ENCODE results near the gene SRRM5.
"Not testable (repeated sequence)": the region's sequence is repeated elsewhere in the genome, so short reads cannot be mapped to it uniquely, and the experiment has no call there.

SRRM5 gene

DNA sequence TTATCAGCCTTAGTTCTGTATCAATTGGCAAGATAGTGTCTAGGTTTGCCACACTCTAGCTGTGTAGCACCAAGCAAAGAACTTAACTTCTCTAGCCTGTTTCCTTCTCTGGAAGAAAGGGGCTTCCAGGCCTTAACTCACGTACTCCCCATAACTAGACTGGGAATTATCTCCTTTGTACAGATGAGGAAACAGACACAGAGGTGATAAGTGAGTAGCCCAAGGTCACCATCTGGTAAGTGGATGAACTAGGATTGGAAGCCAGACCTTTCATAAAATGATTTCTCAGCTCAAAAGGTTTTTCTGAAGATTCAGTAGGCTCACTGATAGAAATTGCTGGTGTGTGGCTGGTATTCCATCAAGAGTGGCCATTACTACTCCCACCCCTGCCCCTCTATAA lies 4.4 kb downstream of the SRRM5 start:
- no peak for DNase-seq

DNA sequence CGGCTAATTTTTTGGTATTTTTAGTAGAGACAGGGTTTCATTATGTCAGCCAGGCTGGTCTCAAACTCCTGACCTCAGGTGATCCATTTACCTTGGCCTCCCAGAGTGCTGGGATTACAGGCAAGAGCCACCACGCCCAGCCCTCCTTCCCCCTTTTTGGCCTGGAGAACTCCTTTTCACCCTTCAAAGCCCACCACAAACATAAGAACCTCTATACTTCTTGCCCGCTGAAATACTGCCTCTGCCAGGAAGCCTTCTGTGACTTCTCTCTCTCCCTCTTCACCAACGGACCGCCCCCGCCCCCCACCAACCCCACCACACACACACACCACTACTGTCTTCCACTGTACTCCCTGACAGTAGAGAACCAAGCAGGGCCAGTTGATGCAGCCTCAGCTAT lies 5.1 kb downstream of the SRRM5 start:
- no peak for DNase-seq

- peak in 2 of 3 experiments; percentile 73 to 88 for DNase-seq
Measured at GRCh38 chr19:43618921-43619261, 7.0 kb downstream of the SRRM5 start.

DNA sequence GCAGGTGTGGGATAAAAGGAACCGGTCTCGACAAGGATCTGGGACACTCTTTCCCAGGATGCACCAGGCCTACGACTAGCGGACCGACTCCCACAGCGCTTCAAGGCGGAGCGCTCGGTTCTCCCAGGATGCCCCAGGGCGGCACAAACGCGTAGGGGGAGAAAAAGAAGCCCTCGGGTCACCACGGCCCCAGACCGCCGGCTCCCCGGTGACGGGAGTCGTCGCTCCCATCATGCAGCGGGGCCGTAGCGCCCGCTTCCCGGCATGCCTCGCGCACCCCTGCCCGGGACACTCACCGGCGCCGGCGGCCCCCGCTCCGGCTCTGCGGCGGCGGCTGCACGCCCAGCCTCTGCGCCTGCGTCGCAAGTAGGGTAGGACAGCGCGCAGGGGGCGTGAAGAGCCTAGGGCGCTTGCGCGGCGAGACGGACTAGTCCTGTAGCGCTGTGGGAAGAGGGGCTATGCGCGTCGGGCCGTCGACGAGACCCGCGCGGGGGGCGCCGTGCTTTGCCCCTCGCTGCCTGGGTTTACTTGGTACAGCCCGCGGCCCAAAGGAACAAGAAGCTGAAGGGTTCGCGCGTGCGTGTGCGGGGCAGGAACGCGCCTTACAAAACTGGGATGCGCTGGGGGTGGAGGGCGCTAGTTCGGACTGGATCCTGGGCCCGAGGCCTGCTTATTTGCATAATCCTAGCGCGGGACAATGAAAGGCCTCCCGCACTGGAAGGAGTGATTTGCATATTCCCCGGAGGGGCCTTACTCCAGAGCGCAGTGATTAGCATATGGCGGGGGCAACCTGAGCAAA lies 7.6 kb downstream of the SRRM5 start, which contains the start of gene ZNF428:
Gene ZNF428, minus strand, starts transcription at position 368 of the 799 bp plus-strand sequence. CDS start 5,325 bp downstream, outside the sequence.
- peak; percentile 94 to 96 (median 95) for DNase-seq

GRCh38 chr19:43620061-43621001 lies 8.4 kb downstream of the SRRM5 start:
- no peak for DNase-seq

DNA sequence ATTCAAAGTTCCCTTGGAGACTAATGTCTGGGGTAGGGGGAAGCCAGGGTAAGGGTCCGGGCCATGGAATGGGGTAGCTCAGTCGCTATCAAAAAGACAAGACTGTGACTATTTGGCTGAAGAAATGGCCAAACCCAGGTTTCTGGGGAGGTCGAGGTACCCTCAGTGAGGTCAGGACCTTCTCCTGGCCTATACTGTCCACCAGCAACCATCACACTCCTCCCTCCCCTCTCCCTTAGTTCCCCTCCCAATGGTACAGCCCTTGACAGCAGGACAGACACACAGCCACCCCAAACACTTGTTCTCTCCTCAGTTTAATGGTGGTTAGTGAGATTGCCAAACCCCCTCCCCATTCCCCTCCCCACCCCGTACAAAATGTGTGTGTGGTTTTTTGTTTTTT lies 10.2 kb downstream of the SRRM5 start:
- no peak for DNase-seq

DNA sequence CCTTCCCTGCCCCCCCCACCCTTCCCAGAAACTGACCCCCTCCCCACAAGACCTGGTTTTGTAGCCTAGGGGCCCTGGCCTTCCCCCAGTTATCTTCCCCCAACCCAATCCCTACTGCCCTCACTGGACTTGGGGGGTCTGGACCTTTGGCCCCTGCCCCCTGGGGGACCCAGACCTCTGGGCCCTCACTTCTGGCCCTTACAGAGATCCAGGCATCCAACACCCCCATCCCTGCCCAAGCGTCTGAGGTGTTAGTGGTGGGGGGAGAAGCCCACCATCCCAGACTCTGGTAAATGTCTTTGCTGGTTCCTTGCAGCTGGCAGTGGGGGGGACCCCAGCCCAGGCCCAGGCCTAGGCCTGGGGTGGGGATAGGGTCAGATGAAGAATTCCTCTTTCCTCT lies 11.1 kb downstream of the SRRM5 start:
- DNase-seq, result no peak

DNA sequence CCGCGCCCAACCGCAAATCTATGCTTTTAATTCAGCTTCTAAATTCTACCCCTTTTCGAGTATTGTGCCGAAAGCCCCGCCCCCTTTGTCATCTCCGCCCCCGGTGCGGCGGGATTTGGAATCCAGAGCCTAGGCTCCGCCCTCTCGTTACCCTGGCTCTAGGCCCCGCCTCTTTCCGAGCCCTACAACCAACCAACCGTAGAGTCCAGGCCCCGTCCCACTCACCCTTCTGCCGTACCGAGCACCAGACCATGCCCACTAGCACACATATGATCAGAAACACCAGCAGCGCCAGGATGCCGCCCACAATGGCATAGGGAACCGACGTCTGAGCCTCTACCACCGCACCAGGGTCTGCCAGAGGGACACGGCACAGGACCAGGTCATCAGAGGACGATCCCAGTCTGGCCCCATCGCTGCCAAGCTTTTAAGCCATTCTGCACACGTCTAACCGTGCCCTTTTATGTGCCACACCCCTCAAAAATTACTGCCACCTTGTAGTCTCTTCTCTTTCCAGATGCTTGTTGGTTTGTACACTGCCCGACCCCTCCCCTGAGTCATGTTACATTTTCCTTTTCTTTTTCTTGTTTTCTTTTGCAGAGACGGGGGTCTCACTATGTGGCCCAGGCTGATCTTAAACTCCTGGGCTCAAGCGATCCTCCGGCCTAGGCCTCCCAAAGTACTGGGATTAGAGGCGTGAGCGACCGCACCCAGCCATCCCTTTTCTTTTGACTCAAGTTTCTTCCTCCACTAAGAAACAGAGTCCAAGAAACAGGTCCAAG lies 12.2 kb downstream of the SRRM5 start:
- no peak for DNase-seq

DNA sequence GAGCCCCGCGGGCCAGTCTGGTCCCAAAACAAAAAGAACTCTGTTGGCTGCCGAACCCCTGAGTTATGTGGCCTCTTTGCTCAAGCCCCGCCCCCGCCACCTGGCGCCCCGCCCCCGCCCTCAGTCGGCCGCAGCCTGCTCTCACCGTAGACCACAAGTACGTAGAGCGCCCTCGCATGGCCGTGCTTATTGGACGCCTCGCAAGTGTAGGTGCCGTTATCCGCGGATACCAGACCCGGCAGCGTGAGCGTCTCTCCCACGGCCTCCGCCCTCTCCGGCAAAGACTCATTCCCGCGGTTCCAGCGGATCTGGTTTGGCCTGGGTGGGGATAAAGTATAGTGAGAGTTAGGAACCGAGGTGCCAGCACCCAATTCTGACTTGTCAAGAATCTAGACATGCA lies 13.0 kb downstream of the SRRM5 start:
- no peak for DNase-seq

DNA sequence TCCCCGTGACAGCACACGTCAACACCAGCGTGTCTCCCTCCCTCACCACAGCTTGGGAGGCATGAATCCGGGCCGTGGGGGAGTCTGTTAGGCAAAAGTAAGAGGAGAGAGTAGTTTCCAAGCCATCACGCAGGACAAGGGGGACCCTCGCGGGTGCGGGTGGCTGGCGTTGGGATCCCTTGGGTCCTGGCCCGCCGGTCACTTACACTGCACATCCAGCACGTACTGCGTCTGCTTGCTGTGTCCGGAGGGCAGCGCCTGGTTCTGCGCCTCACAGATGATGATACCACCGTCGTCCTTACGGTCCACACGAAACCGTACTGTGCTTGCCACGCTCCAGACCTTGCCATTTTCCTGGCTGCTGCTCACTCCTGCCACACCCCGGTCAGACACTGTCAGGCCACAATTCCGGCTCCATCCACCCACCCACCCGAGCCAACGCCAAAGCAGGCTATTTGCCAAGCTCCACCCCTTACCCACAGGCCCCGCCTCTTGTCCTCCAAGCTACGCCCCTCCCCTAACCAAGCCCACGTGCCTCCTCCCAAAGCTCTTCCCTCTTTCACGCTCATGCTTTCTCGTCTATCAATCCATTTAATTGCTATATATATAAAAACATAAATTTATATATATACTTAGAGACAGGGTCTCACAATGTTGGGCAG lies 14.2 kb downstream of the SRRM5 start:
- DNase-seq, result no peak

- DNase-seq, result no peak
Measured at GRCh38 chr19:43626838-43627237, 14.9 kb downstream of the SRRM5 start.

- DNase-seq, result no peak
Measured at GRCh38 chr19:43628646-43629326, 16.9 kb downstream of the SRRM5 start.

DNA sequence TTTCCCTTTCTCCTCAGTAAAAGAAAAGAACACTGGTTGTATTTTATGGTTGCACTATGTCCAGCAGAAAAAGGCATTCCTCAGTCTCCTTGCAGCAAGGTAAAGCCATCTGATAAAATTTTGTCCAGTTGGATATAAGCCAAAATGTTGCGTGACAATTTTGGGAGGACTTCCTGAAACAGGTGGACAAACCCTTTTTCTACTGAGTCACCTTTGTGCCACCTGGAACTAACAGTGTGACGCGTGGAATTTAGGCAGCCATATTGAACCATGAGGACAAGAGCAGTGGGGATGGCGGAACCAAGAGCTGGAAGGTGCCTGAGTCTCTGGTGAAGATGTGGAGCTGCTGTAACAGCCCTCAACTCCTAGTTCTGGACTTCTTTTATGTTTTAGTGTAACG lies 19.6 kb downstream of the SRRM5 start:
- DNase-seq, result no peak

DNA sequence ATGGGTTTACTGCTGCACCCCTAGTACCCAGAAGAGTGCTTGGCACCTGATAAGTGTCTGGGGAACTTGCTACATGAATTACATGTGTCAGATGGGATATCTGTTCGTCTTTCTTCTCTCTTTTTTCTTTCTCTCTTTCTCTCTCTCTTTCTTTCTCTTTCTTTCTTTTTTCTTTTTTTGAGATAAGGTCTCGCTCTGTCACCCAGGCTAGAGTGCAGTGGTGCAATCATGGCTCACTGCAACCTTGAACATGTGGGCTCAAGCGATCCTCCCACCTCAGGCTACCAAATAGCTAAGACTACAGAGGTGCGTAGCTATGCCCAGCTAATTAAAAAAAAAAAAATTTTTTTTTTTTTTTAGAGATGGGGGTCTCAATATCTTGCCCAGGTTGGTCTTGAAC lies 21.6 kb downstream of the SRRM5 start:
- no peak for DNase-seq

GRCh38 chr19:43634068-43634467 lies 22.2 kb downstream of the SRRM5 start:
- no peak for DNase-seq

- DNase-seq, result no peak
Measured at GRCh38 chr19:43634506-43634871, 22.6 kb downstream of the SRRM5 start.

- DNase-seq, result no peak
Measured at GRCh38 chr19:43634872-43635560, 23.1 kb downstream of the SRRM5 start.

- DNase-seq, result not testable (repeated sequence)
Measured at GRCh38 chr19:43635561-43635940, 23.7 kb downstream of the SRRM5 start.

GRCh38 chr19:43636121-43636683 lies 24.3 kb downstream of the SRRM5 start:
- no peak for DNase-seq

- DNase-seq, result no peak
Measured at GRCh38 chr19:43638214-43638994, 26.5 kb downstream of the SRRM5 start.

All from NCI-H1417 (cell line).